A673 (cell line): ENCODE results near the gene ARHGEF4. TPM values are rescaled to one million over a fixed set of nuclear protein-coding genes. Genes with fewer than 3 reads are reported as not detected.
"Not testable (repeated sequence)": the region's sequence is repeated elsewhere in the genome, so short reads cannot be mapped to it uniquely, and the experiment has no call there.

Source experiments
- BruUV-seq: library from RNA; stranded (reverse); fragments of 400-500 nt; replicated peaks from 2 replicates; lab custom pipeline; 2021; lab: Mats Ljungman, UMichigan
- CTCF ChIA-PET: fragments of 300-600 bp; sonication (Branson Sonifier 250); formaldehyde crosslinking; loops from one replicate; lab custom pipeline; 2022; ENCODE audit warnings: antibody characterized with exemption; lab: Charles Lee
- POLR2A ChIA-PET: fragments of 300-600 bp; sonication (Branson Sonifier 250); formaldehyde crosslinking; loops from one replicate; lab custom pipeline; 2022; ENCODE audit warnings: antibody characterized with exemption; ENCODE audit not compliant: low non-redundant PET; lab: Charles Lee
- DNase-seq: peaks from one replicate; pipeline ENCODE4 v3.0.0-alpha.2; 2015; ENCODE audit warnings: low spot score
- H3K27ac ChIP-seq: fragments of 200-600 bp; sonication (generic); 2 replicates; pipeline ENCODE4 v1.5.1; 2016; ENCODE audit warnings: mixed run types, low read depth, mild to moderate bottlenecking, mixed read lengths, antibody characterized with exemption, low read length; ENCODE audit not compliant: poor library complexity, severe bottlenecking
- H3K27me3 ChIP-seq: fragments of 200-600 bp; sonication (generic); replicated peaks from 2 replicates; pipeline ENCODE4 v1.6.1; 2017; ENCODE audit warnings: mixed run types, low read depth, mild to moderate bottlenecking, mixed read lengths, antibody characterized with exemption, low read length; ENCODE audit not compliant: insufficient read depth, poor library complexity
- H3K36me3 ChIP-seq: fragments of 200-600 bp; sonication (generic); 2 replicates; pipeline ENCODE4 v1.6.1; 2016; ENCODE audit warnings: mixed run types, mild to moderate bottlenecking, mixed read lengths, antibody characterized with exemption, low read length; ENCODE audit not compliant: insufficient read depth, poor library complexity, severe bottlenecking
- H3K4me1 ChIP-seq: fragments of 200-600 bp; sonication (generic); 2 replicates; pipeline ENCODE4 v1.6.1; 2017; ENCODE audit warnings: mixed run types, mild to moderate bottlenecking, mixed read lengths, antibody characterized with exemption, low read length; ENCODE audit not compliant: insufficient read depth, poor library complexity, severe bottlenecking
- H3K4me3 ChIP-seq: fragments of 200-600 bp; sonication (generic); 2 replicates; pipeline ENCODE4 v1.5.1; 2016; ENCODE audit warnings: low read depth, mixed run types, mild to moderate bottlenecking, mixed read lengths, low read length; ENCODE audit not compliant: poor library complexity, severe bottlenecking
- H3K9me3 ChIP-seq: fragments of 200-600 bp; sonication (generic); 2 replicates; pipeline ENCODE4 v1.6.1; 2016; ENCODE audit warnings: mixed run types, low read depth, mild to moderate bottlenecking, mixed read lengths, antibody characterized with exemption, low read length; ENCODE audit not compliant: poor library complexity, severe bottlenecking
- CTCF ChIP-seq: fragments of 300-800, 200-600 bp; sonication (generic); conservative IDR thresholded peaks from 2 replicates; pipeline ENCODE4 v1.5.1; 2017; ENCODE audit warnings: low read depth, mild to moderate bottlenecking, antibody characterized with exemption, low read length, moderate library complexity, mixed read lengths
- EZH2 ChIP-seq: fragments of 200-600 bp; sonication (generic); IDR thresholded peaks from 2 replicates; pipeline ENCODE4 v1.6.1; 2017; ENCODE audit warnings: borderline replicate concordance, low read depth, mild to moderate bottlenecking, mixed read lengths, antibody characterized with exemption, low read length; ENCODE audit not compliant: poor library complexity, severe bottlenecking
- intact Hi-C: fragments of 100-400 bp; cut with micrococcal nuclease; formaldehyde crosslinking; loops from one replicate; pipeline ENCODE4 v1.10.0; 2022; ENCODE audit not compliant: unreplicated experiment
- total RNA-seq: library from RNA; stranded (reverse); gene quantifications from 2 replicates; pipeline ENCODE4 v1.2.3, GENCODE V29; 2021

Gene ARHGEF4
- total RNA-seq, 1 experiment from 2014 or later, result 2.1 TPM

DNA sequence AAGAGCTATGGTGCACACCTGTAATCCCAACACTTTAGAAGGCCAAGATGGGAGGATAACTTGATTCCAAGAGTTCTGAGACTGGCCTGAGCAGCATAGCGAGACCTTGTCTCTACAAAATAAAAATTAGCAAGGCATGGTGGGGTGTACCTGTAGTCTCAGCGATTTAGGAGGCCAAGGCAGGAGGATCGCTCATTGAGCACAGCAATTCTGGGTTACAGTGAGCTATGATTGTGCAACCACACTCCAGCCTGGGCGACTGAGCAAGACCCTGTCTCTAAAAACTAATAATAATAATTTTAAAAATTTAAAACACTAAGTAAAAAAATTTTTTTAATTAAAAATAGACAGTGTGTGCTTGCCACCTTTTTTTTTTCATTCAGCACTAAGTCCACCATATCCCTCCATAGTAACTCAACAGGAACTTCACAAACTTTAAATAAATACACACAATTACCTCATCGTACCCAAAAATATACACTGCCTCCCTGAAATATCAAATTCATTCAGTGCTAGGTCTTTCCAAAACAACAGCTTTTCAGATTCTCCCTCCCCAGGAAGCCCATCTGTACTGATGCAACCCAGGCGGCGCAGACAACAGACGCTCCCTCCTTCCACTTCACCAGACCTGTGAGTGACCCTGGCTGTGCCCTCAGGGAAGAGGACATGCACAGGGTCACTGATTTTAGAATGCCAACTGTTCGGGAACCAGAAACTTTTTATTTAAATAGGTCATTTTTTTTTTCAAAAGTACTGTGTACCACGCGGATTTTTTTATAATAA, 227.0 kb downstream of the ARHGEF4 start:
- no peaks in the 10 kb centered on the region for H3K27me3 ChIP-seq
- peaks cover 28% of the 10 kb centered on the region for H3K36me3 ChIP-seq
- no peaks in the 10 kb centered on the region for H3K9me3 ChIP-seq
- no peaks in the 10 kb centered on the region for H3K4me1 ChIP-seq
- POLR2A ChIA-PET, result no interaction called here
- CTCF ChIA-PET, result no interaction called here
- TF ChIP-seq CTCF, result no peak
- no TSS peak for BruUV-seq
- H3K27ac ChIP-seq, result no peak overlapping the region
- intact Hi-C loops, result no loop called here
- no peak for DNase-seq
- H3K4me3 ChIP-seq, result no peak overlapping the region

GRCh38 chr2:131064589-131065512, 228.1 kb downstream of the ARHGEF4 start:
- Histone ChIP-seq H3K4me1 (no peaks in the 10 kb centered on the region), H3K27ac (no peak overlapping the region), H3K4me3 (no peak overlapping the region), H3K36me3 (peaks cover 37% of the 10 kb centered on the region), H3K27me3 (no peaks in the 10 kb centered on the region), H3K9me3 (no peaks in the 10 kb centered on the region)
- DNase-seq, result no peak
- no TSS peak for BruUV-seq
- CTCF ChIA-PET, result no interaction called here
- intact Hi-C loops, result no loop called here
- no peak for TF ChIP-seq EZH2
- TF ChIP-seq CTCF, result no peak
- POLR2A ChIA-PET, result no interaction called here

- H3K9me3 ChIP-seq, result no peaks in the 10 kb centered on the region
- ChIA-PET POLR2A (no interaction called here), CTCF (no interaction called here)
- no peak for DNase-seq
- H3K4me1 ChIP-seq, result no peaks in the 10 kb centered on the region
- intact Hi-C loops, result no loop called here
- no peaks in the 10 kb centered on the region for H3K27me3 ChIP-seq
- H3K27ac ChIP-seq, result no peak overlapping the region
- TF ChIP-seq EZH2, result no peak
- TF ChIP-seq CTCF, result no peak
- H3K36me3 ChIP-seq, result peaks cover 49% of the 10 kb centered on the region
- H3K4me3 ChIP-seq, result no peak overlapping the region
- BruUV-seq, result no TSS peak
Measured at GRCh38 chr2:131067465-131068125, 230.9 kb downstream of the ARHGEF4 start.

GRCh38 chr2:131068172-131068571, 231.5 kb downstream of the ARHGEF4 start:
- H3K4me1 ChIP-seq, intact Hi-C loops, CTCF ChIA-PET, H3K27ac ChIP-seq, H3K9me3 ChIP-seq, H3K4me3 ChIP-seq, BruUV-seq, POLR2A ChIA-PET, H3K27me3 ChIP-seq, DNase-seq: not testable (repeated sequence)
- H3K36me3 ChIP-seq, result peaks cover 49% of the 10 kb centered on the region
